RWPE1 (cell line): ENCODE measurements around the gene TPRG1L.

Experiments
- CTCF ChIA-PET: fragments of 350-600 bp; sonication (Branson Sonifier 250); formaldehyde crosslinking; extraction: SDS; loops from one replicate; lab custom pipeline; 2021; lab: Yijun Ruan, JAX
- POLR2A ChIA-PET: fragments of 400-600 bp; formaldehyde crosslinking; extraction: SDS; loops from one replicate; lab custom pipeline; 2020; ENCODE audit warnings: antibody characterized with exemption; ENCODE audit not compliant: low non-redundant PET; lab: Yijun Ruan, JAX
- DNase-seq: peaks from one replicate; pipeline ENCODE4 v3.0.0; 2012; ENCODE audit warnings: low spot score
- H3K27ac ChIP-seq: fragments of 450-650 bp; 2 replicates; pipeline ENCODE4 v1.5.1; 2017
- TF ChIP-seq, protein P1 (sequence below): fragments of 450-650 bp; conservative IDR thresholded peaks from 2 replicates; pipeline ENCODE4 v1.5.1; 2017; ENCODE audit warnings: low read depth, mild to moderate bottlenecking

TPRG1L gene

DNA sequence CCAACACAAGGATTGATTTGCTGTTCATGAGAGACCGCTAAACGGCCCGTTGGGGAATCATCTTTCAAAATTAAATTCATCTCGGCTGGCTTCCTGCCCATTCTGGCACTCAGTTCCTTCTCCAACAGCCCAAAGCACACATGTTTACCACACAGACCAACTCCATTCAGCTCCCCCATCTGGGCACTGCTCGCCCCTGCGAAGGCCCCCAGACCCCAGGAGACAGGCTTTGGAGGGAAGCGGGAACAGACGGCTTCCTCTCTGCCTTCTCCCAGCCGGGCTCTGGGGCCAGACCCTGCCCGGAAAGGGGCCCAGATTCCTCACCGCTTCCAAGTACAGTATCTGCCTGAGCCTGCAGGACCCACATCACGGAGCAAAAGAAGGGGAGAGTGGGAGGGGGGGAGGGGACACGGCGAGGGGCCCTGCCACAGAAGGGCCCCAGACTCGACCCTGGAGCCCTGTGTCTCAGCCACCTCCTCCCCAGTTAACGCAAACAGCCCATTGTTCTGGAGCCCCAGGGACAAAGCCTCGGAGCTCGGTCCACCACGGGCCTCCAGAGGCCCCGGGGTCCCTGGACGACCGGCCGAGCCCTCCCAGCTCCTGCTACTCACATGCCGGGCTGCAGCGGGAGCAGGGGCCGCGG is 14.2 kb upstream of the TPRG1L start:
- H3K27ac ChIP-seq, result no peak overlapping the region
- no peak for DNase-seq
- POLR2A ChIA-PET, result no interaction called here
- CTCF ChIA-PET, result interaction anchor here (1.2 kb wide), 1 partner anchor 120 kb away, joined by 4 read pairs; no protein-coding TSS in a partner anchor
- TF ChIP-seq, protein P1, sequence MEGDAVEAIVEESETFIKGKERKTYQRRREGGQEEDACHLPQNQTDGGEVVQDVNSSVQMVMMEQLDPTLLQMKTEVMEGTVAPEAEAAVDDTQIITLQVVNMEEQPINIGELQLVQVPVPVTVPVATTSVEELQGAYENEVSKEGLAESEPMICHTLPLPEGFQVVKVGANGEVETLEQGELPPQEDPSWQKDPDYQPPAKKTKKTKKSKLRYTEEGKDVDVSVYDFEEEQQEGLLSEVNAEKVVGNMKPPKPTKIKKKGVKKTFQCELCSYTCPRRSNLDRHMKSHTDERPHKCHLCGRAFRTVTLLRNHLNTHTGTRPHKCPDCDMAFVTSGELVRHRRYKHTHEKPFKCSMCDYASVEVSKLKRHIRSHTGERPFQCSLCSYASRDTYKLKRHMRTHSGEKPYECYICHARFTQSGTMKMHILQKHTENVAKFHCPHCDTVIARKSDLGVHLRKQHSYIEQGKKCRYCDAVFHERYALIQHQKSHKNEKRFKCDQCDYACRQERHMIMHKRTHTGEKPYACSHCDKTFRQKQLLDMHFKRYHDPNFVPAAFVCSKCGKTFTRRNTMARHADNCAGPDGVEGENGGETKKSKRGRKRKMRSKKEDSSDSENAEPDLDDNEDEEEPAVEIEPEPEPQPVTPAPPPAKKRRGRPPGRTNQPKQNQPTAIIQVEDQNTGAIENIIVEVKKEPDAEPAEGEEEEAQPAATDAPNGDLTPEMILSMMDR, result no peak

DNA sequence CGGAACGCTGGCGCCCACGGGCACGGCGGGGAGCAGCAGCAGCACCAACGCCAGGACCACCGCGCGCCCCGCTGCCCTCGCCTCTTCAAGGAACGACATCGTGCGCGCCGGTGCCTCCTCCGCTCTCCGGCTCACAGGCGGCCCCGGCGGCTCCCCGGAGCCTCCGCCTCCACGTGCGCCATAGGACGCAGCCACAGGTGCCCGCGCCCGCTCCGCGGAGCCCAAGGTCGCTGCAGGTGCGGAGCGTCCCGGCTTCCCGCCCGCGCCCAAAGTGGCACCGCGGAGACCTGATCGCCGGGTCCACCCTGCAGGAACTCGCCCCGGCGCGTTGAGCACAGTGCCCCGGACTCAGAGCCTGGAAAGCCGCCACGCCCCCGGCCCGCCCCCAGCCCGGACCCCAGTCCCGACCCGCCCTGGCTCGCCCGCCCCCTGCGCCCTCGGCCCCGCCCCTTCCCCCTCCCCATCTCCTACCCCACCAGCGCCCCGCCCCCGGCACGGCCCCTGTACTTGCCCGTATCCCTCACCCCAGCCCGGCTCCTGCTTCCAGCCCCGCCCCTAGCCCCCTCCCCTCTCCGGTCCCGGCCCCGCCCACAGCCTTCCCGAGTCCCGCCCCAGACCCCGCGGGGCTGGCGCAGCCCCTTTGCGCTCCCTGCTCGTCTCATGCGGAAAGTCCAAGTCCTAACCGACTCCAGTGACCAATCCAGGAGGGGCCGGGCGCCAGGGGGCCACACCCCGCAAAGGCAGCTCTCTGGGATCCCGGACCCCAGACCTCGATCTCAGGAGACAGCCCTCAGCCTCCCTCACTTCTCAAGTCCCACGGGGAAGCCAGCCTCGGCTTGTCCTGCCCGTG is 13.4 kb upstream of the TPRG1L start, which contains the start of gene MEGF6:
TSS of gene MEGF6 (minus strand) at position 339 of the 850 bp plus-strand sequence. CDS start at position 99, 240 bp downstream.
- TF ChIP-seq, protein P1, result no peak
- POLR2A ChIA-PET, result no interaction called here
- CTCF ChIA-PET, result no interaction called here
- H3K27ac ChIP-seq, result no peak within 1 kb of the TSS
- peak; percentile 69 for DNase-seq

DNA sequence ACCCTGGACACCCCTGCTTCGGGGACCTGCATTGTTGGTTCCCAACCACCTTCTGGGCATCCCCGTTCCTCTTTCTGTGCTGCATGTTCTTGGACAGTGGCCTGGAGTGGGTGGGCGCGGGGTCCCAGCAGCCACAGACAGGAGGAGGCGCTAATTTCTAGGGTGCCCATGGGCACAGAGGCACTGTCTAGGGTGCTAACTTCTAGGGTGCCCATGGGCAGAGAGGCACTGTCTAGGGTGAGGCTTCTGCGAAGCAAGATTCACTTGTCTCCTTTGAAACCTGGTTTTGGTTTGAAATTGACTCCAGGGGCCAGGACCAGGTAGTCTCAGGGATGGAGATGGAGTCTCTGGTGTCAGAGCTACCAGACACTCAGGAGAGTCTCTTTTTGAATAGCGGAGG is 12.7 kb upstream of the TPRG1L start:
- CTCF ChIA-PET, result no interaction called here
- no peak overlapping the region for H3K27ac ChIP-seq

DNA sequence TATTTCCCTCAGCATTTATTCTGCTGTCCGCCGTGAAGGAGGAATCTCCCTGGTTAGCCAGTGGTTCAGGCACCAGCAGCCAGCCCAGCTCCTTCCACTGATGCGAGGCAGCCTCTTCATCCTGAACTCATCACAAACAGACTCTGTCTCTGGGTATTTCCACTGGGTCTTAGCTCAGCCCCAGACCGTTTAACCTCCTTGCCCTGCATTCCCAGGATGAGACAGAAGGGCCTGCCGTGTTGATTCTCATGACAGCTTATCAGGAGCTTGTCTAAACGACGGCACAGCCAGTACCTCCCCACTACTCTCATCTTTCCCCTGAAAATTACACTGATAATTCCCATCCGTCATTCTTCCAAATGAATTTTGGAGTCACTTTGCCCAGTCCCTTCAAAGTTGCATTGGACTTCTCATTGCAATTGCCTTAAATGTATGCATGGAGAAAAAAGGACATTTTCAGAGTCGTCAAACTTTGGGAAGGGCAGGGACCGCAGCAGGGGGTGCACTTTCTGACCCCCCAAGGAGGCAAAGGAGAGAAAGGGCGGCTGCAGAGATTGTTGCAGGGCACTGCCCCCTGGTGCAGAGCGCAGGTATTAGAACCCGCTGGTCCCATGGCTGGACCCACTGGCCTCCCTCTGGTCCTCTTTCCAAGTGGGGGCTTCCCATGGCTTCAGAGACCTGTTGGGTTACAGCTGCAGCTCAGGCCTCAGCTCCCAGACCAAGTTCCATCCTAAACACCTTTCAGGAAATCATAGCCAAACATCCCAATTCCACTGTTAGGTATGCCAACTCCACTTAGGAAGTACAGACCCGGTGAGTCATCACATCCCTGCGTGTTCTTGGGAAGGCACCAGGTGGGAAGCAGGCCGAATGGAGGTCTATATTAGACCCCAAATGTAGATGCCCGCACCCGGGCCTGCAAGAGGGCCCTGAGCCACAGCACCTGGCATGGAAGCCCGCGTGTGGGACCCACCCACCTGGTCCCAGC is 9.8 kb upstream of the TPRG1L start:
- CTCF ChIA-PET, result interaction anchor here (0.7 to 1.9 kb wide), 6 partner anchors 84 to 144 kb away, joined by 3 to 5 read pairs (median 4); no protein-coding TSS in a partner anchor
- TF ChIP-seq, protein P1, result peak; percentile 64
- no peak overlapping the region for H3K27ac ChIP-seq
- no peak for DNase-seq
- POLR2A ChIA-PET, result no interaction called here

More for the DNA sequence above, 12.7 kb upstream of the TPRG1L start:
- TF ChIP-seq, protein P1, result no peak
- no peak for DNase-seq
- POLR2A ChIA-PET, result no interaction called here

DNA sequence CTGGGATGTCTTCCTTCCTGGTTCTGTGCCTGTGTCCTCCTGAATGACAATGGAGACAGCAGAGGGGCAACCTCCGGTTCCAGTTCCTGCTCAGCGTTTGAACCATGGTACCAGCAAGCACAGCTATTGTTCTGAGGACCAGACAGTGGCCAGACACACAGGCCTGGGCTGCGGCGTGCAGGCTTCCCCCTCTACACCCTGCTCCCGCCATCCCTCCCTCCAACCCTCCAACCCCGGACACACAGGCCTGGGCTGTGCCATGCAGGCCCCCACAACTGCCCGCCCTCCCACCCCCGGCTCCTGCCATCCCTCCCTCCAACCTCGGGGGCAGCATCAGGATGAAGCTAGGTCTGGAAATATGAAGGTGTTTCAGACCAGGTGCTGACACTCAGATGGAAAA is 8.0 kb upstream of the TPRG1L start:
- ChIA-PET POLR2A (no interaction called here), CTCF (interaction anchor here (4.6 kb wide), 1 partner anchor 163 kb away, joined by 46 read pairs; the partner anchor contains the start of gene ARHGEF16)
- DNase-seq, result no peak
- TF ChIP-seq, protein P1, result no peak
- H3K27ac ChIP-seq, result no peak overlapping the region
